BJ (cell line): ENCODE measurements around the gene PRRX2. TPM values are rescaled to one million over a fixed set of nuclear protein-coding genes. Genes with fewer than 3 reads are reported as not detected.

Source experiments
- CTCF ChIA-PET: fragments of 350-600 bp; formaldehyde crosslinking; extraction: SDS; loops from one replicate; lab custom pipeline; 2021; ENCODE audit warnings: antibody characterized with exemption, inconsistent platforms; lab: Yijun Ruan, JAX
- POLR2A ChIA-PET: fragments of 300-600 bp; sonication (Branson Sonifier 250); formaldehyde crosslinking; extraction: SDS; loops from one replicate; lab custom pipeline; 2021; ENCODE audit warnings: antibody characterized with exemption; lab: Charles Lee
- DNase-seq: peaks from one replicate; pipeline ENCODE4 v3.0.0-alpha.2; 2011; ENCODE audit warnings: low read depth
- H3K27me3 ChIP-seq: 2 replicates; pipeline ENCODE4 v1.6.0; 2011; ENCODE audit warnings: low read length; ENCODE audit not compliant: control insufficient read depth, insufficient read depth
- H3K36me3 ChIP-seq: 2 replicates; pipeline ENCODE4 v1.5.1; 2011; ENCODE audit warnings: low read length; ENCODE audit not compliant: control insufficient read depth, insufficient read depth
- H3K4me3 ChIP-seq: 2 replicates; pipeline ENCODE4 v1.5.1; 2011; ENCODE audit warnings: low read depth, mild to moderate bottlenecking, control low read depth, low read length
- polyA plus RNA-seq: library from polyadenylated mRNA; depleted of rRNA; stranded (reverse); fragments of >200 nt; gene quantifications from 2 replicates; pipeline ENCODE4 v1.2.3, GENCODE V29; 2011
- TF ChIP-seq, protein P1 (sequence below): IDR thresholded peaks from 2 replicates; pipeline ENCODE4 v1.5.1; 2011; ENCODE audit warnings: low read depth, mild to moderate bottlenecking, control low read depth, inconsistent platforms, low read length, moderate library complexity; ENCODE audit not compliant: insufficient read depth

Gene PRRX2
- polyA plus RNA-seq, 1 experiment, result 37.4 TPM

GRCh38 chr9:129671519-129671918, 6.1 kb downstream of the PRRX2 start:
- TF ChIP-seq, protein P1, sequence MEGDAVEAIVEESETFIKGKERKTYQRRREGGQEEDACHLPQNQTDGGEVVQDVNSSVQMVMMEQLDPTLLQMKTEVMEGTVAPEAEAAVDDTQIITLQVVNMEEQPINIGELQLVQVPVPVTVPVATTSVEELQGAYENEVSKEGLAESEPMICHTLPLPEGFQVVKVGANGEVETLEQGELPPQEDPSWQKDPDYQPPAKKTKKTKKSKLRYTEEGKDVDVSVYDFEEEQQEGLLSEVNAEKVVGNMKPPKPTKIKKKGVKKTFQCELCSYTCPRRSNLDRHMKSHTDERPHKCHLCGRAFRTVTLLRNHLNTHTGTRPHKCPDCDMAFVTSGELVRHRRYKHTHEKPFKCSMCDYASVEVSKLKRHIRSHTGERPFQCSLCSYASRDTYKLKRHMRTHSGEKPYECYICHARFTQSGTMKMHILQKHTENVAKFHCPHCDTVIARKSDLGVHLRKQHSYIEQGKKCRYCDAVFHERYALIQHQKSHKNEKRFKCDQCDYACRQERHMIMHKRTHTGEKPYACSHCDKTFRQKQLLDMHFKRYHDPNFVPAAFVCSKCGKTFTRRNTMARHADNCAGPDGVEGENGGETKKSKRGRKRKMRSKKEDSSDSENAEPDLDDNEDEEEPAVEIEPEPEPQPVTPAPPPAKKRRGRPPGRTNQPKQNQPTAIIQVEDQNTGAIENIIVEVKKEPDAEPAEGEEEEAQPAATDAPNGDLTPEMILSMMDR, result no peak
- Histone ChIP-seq H3K4me3 (no peak overlapping the region), H3K27me3 (no peaks in the 10 kb centered on the region), H3K36me3 (peaks cover 5% of the 10 kb centered on the region)
- DNase-seq, result no peak
- CTCF ChIA-PET, result interaction anchor here (1.4 kb wide), 1 partner anchor 25 kb away, joined by 6 read pairs; no protein-coding TSS in a partner anchor
- POLR2A ChIA-PET, result no interaction called here

DNA sequence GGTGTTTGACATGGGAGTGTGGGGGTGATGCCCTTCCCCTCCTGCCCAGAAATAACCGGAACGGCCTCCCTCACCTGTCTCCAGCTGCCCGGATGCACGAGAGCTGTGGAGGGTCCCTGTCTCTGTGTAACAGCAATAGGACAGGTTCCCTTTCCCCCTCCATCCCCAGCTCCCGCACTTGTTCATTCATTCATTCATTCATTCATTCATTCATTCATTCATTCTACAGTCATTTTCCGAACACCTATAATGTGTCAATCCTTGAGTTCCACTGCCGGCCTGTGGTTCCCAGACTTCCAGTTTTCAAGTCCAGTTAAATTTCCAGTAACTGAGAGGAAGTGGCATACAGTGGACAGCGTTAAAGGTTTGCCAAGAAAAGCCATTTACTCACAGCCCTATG, 7.3 kb downstream of the PRRX2 start:
- Histone ChIP-seq H3K27me3 (no peaks in the 10 kb centered on the region), H3K36me3 (peaks cover 4% of the 10 kb centered on the region), H3K4me3 (no peak overlapping the region)
- TF ChIP-seq, protein P1, result no peak
- POLR2A ChIA-PET, result interaction anchor here (0.7 kb wide), 1 partner anchor 77 kb away, joined by 4 read pairs; no protein-coding TSS in a partner anchor
- no peak for DNase-seq
- CTCF ChIA-PET, result interaction anchor here (1.3 kb wide), 1 partner anchor 30 kb away, joined by 3 read pairs; no protein-coding TSS in a partner anchor

GRCh38 chr9:129673602-129674001, 8.2 kb downstream of the PRRX2 start:
- Histone ChIP-seq H3K4me3 (no peak overlapping the region), H3K27me3 (no peaks in the 10 kb centered on the region), H3K36me3 (peaks cover 4% of the 10 kb centered on the region)
- CTCF ChIA-PET, result interaction anchor here (1.3 kb wide), 1 partner anchor 31 kb away, joined by 3 read pairs; no protein-coding TSS in a partner anchor
- no peak for DNase-seq
- TF ChIP-seq, protein P1, result no peak
- POLR2A ChIA-PET, result interaction anchor here (0.7 kb wide), 1 partner anchor 76 kb away, joined by 4 read pairs; no protein-coding TSS in a partner anchor

DNA sequence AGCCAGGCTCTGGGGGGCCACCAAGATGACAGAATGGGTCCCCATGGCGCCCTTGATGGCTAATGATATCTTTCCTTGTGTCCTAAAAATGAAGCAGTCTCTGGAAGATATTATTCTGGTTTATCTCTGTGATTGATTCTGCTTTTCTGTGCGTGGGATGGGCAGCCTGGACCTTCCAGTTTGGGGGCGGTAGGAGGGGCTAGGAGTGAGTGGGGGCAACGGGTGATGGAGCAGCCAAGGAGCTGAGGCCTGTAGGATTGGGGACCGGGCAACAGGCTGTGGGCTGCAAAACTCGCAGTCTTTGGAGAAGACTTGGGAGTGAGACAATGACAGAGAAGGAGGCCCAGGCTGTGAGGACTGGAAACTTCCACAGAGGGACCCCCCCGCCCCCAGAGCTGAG, 8.8 kb downstream of the PRRX2 start:
- Histone ChIP-seq H3K36me3 (peaks cover 4% of the 10 kb centered on the region), H3K27me3 (no peaks in the 10 kb centered on the region), H3K4me3 (no peak overlapping the region)
- ChIA-PET CTCF (no interaction called here), POLR2A (no interaction called here)
- TF ChIP-seq, protein P1, result no peak
- no peak for DNase-seq

- H3K27me3 ChIP-seq, result no peaks in the 10 kb centered on the region
- TF ChIP-seq, protein P1, result no peak
- H3K36me3 ChIP-seq, result peaks cover 3% of the 10 kb centered on the region
- H3K4me3 ChIP-seq, result no peak overlapping the region
- no peak for DNase-seq
- ChIA-PET CTCF (interaction anchor here (1.8 kb wide), 1 partner anchor 62 kb away, joined by 4 read pairs; no protein-coding TSS in a partner anchor), POLR2A (interaction anchor here (0.6 kb wide), 1 partner anchor 337 kb away, joined by 4 read pairs; no protein-coding TSS in a partner anchor)
Measured at GRCh38 chr9:129675620-129676019, 10.2 kb downstream of the PRRX2 start.
